HG03565 (cell line): ENCODE results near the gene C2orf49.

ENCODE experiments used
- ATAC-seq: cut with Tn5 transposase; IDR thresholded peaks from one replicate; pipeline ENCODE4 v1.9.1; 2021; ENCODE audit warnings: mild to moderate bottlenecking, moderate library complexity; ENCODE audit not compliant: unreplicated experiment

The C2orf49 gene

DNA sequence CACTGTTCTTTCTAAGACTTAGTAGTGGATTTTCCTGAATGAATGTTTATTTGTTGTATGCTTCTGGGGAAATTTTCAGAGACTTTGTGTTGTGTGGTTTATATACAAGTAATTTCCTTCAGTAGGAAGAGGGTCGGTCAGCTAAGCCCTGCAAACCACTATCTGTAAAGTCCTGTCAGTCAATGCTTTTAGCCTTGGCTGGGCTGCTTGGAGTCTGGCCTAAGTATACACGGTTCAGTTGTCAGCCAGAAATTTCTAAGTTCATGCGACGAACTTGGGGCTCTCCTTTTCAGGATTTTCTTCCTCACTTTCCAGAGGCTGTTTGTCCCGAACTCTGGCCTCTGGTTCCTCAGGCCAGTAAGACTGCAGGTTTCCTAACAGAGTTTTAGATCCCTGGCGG, 21.3 kb downstream of the C2orf49 start:
- ATAC-seq, result no peak

- ATAC-seq, result no peak
Measured at GRCh38 chr2:105361102-105361889, 24.0 kb downstream of the C2orf49 start.

DNA sequence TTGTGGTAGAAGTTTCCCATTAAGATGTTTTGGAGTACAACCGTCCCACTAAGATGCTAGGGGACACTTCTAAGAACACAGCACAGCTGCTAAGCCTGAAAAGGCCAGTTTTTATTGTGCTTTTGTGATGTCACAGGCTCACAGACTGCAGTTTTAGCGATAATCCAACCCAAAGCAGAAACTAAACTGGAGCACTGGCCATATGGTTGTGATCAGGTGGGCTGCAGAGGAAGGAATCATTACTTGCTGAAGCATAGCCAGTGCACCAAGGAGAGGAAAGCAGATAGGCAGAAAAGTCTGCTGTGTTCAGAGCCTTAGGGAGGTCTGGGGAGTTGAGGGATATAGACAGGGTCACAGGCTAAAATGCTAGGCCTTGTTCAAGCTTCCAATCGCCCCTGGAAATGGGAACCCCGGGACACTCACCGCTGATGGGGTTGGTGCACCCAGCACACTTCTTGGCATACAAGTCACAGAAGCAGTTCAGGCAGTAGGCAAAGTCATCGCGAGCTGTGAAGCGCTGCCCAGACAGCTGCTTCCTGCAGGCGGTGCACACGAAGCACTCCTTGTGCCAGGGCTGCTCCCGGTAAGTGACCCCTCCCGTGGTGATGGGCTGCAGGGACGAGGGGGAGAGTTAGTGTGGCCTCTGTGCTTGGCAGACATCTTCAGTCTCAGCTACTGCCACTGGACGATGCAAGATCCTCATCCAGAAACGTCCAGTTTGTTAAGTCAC, 25.7 kb downstream of the C2orf49 start:
- no peak for ATAC-seq

GRCh38 chr2:105364436-105365139, 27.2 kb downstream of the C2orf49 start:
- no peak for ATAC-seq

DNA sequence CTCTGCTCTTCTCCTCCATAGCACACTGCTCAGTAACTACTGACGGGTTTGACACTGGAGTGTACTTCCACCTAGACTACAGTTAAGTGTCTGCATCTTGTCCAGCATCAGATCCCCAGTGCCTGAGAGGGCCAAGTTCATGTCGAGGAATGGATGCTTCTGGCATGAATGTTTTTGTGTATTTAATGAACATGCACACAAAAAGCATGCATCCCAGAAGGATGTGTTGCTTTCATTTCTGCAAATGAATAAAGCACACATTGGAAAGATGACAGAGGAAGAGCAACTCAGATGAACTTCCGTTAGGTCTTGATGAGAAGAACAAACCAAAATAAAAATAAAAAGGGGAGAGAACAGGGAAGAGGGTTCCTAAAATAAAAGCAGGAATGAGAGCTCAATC, 27.9 kb downstream of the C2orf49 start:
- ATAC-seq, result no peak

- ATAC-seq, result no peak
Measured at GRCh38 chr2:105368759-105369408, 31.5 kb downstream of the C2orf49 start.

DNA sequence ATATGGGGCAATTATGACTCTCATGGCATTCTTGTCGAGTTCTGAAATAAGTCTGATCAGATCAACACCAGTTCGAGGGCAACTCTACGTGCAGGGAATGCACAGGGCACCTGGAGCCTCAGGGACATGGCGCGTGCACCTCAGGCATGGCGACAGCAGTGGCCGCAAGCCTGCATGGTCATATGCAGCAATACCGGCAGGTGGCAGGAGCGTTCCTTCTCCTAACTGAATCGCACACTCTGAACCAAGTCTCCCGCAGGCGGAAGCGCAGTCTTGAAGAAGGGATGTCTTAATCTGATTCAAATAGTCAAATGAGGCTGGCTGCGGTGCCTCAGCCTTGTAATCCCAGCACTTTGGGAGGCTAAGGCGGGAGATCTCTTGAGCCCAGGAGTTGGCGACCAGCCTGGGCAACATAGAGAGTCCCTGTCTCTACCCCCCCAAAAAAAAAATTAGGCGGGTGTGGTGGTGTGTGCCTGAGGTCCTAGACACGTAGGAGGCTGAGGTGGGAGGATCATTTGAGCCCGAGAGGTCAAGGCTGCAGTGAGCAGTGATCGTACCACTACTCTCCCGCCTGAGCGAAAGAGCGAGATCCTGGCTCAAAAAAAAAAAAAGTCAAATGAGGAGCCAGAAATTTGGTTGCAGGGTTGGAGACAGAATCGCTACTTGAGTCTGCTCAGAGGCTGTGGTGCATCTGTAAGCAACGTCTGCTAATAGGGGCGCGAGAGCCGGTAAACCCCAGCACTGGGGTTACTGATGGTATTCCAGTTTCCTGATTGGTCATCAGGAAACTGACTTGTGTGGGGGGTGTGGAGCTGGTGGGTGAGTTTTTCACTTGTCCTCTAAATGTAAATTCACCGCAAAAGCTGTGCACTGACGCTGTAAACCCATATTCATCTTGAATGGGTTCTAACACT, 32.7 kb downstream of the C2orf49 start:
- peak; percentile 91 for ATAC-seq

DNA sequence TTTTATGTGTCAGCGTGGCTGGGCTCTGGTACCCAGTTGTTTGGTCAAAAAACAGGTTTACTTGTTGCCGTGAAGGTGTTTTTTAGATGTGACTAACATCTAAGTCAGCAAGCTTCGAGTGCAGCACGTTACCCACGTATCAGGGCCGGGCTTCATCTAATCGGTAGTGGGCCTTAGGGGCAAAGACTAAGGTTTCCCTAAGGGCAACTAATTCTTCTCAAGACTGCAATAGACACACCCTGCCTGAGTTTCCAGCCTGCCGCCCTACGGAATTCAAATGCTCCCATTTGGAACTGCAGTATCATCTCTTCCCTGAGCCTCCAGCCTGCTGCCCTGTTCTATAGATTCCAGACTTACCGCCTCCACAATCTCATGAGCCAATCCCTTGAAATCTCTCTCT, 33.8 kb downstream of the C2orf49 start:
- ATAC-seq, result no peak

DNA sequence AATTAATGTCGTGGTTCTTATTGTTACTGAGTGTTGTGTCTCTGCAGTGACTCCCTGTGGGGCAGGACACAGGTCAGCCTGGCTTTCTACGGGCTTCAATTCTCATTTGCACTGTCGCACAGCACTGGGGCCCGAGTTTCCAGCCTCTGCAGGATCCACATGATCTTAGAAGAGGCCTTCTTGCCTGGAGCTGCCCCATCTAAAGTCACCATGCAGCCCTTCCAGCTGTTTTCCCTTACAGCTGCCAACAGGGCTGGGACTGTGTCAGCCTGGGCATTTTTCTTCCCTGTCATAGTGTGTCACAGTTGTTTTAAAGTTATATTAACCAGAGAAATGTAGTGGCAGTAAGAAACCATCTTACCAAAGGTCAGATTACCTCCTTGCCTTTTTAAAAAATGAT, 34.5 kb downstream of the C2orf49 start:
- ATAC-seq, result no peak

DNA sequence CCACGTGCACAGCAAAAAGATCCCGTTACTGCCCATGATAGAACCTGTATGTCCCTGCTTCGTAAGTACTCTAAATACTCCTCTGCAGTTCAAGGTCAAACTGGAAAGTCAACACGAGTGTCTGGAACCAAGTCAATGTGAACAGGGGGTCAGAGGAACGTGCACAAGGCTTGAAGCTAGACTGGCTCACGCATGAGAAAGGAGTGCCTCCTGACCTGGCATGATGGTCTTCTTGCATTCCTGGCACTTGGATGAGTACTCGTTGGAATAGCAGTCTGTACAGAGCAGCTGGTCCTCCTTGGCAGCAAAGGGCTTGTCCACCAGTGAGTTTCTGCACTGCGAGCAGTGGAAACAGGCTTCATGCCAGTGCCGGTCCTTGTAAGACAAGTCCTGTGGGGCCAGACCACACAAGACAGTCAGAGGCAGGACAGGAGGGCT, 36.0 kb downstream of the C2orf49 start:
- ATAC-seq, result no peak

DNA sequence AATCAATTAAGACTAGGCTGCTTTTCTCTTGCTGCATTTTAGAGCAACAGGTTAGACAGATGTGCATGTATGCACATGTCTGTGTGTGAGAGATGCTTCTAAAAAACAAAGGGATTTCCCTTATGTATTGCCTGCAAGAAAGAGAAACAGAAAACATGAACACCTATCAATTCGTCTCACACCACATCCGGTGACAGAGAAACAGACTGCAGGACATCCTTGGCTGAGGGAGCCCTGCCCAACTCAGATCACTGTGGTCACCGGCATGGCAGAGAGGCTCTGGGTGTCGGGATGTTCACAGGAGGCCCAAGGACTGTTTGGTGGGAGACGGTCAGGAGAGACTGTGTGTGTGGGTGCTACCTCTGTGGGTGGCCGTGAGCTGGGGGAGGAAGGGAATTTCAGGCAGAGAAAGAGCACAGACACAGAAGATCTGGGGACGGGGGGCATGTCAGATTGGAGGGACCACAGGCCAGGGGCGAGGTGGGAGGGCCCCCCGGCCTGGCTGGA, 36.6 kb downstream of the C2orf49 start:
- peak; percentile 89 for ATAC-seq

- no peak for ATAC-seq
Measured at GRCh38 chr2:105375001-105375561, 37.7 kb downstream of the C2orf49 start.

- ATAC-seq, result no peak
Measured at GRCh38 chr2:105376010-105376409, 38.7 kb downstream of the C2orf49 start.

DNA sequence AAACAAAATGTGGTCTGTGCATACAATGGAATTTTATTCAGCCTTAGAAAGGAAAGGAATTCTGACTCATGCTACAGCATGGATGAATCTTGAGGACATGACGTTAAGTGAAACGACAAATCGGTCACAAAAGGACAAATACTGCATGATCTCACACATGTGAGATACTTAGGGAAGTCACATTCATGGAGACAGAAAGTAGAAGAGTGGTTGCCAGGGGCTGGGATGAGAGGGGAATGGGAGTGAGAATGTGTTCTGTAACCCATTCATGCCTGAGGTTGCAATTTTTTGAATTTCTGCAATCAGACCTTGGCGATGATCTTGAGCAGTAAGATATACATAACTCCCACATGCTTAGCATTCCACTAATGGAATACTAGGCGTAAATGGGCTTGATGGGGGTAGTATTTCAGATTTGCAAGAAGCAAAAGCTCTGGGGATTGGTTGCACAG, 39.5 kb downstream of the C2orf49 start:
- ATAC-seq, result no peak

GRCh38 chr2:105377871-105378270, 40.5 kb downstream of the C2orf49 start:
- ATAC-seq, result no peak

DNA sequence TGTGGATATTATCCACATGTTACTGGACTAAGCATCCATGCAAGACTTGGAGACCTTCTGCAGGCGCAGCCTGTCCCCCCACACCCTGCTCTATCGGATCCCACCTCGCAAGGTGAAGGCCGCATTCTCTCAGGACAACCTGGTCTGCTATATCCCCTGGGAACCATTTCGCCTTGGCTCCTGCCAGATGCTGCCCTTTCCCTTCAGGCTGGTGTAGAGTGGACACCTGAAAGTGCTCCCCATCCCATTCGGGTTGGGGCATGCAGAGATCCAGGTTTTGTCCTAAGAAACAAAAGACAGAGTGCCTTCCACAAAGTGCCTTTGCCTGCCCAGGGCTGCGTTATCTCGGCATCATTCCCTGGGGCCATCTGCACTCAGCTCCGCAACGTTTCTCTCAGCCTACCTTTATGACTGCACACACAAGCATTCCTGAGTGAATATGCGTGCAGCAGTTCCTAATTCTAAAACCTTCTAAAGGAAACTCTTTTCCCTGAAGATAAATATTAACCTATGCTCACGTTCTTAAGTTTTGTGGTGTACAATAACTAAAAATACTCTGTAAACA, 41.0 kb downstream of the C2orf49 start:
- no peak for ATAC-seq

DNA sequence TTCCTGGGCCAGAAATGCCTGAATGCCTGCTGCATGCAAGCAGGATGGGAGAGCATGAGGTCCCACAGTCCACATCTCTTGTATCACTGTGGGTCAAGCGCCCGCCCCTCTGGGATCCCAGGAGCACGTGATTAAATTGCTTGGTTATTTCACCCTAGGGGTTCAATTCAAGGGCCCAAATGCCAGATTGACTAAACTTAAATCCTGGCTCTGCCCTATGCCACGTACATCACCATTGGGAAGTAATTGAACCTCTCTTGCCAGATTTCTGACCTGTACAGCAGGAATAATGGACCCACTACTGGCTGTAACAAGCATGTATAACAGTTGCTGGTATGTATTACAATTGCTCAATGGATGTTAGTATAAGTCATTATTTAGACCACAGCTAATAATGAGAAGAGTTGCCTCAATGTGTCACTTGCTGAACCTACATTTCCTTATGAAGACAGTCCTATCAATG, 41.6 kb downstream of the C2orf49 start:
- no peak for ATAC-seq

DNA sequence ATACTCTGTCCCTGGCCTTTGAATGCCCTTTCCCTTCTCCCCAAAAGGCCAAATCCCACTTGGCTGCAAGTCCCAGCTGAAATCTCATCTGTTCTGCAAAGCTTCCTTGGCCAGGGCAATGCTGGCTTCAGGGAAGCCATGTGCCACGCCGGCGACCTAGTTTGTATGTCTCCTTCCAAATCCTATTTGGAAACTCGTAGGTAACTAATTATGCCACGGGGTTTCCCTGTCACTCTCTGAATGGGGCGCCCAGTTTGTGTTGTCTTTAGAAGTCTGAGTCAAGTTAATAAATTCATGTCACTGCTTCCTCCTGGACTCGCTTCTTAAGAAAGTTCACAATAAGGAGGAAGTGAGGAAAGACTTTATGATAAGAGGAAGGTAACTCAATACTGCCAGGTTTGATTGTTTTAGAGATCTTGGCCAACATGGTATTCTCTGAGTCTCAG, 42.4 kb downstream of the C2orf49 start:
- ATAC-seq, result no peak
